GM06990 (cell line): ENCODE data around the gene TRAF3.

Experiments used
- DNase-seq: peaks from one replicate; pipeline ENCODE4 v3.0.0-alpha.2; 2011; ENCODE audit not compliant: insufficient read length; ENCODE audit errors: extremely low read depth
- H3K27me3 ChIP-seq: replicated peaks from 2 replicates; pipeline ENCODE4 v1.6.0; 2011; ENCODE audit warnings: low read length; ENCODE audit not compliant: control insufficient read depth, insufficient read depth
- H3K36me3 ChIP-seq: 2 replicates; pipeline ENCODE4 v1.5.1; 2011; ENCODE audit warnings: low read length; ENCODE audit not compliant: control insufficient read depth, insufficient read depth
- H3K4me3 ChIP-seq: replicated peaks from 2 replicates; pipeline ENCODE4 v1.5.1; 2011; ENCODE audit warnings: low read depth, mild to moderate bottlenecking, control low read depth, low read length
- CTCF ChIP-seq: IDR thresholded peaks from 2 replicates; pipeline ENCODE4 v1.5.1; 2011; ENCODE audit warnings: low read length, control low read depth, mild to moderate bottlenecking, inconsistent platforms; ENCODE audit not compliant: insufficient read depth, poor library complexity, severe bottlenecking

The TRAF3 gene

GRCh38 chr14:102823546-102823945 is 46.3 kb downstream of the TRAF3 start:
- TF ChIP-seq CTCF = no peak
- no peaks in the 10 kb centered on the region for H3K27me3 ChIP-seq
- no peak for DNase-seq
- no peak overlapping the region for H3K4me3 ChIP-seq
- H3K36me3 ChIP-seq = peaks cover 11% of the 10 kb centered on the region

- TF ChIP-seq CTCF = no peak
- Histone ChIP-seq H3K4me3 (no peak overlapping the region), H3K27me3 (no peaks in the 10 kb centered on the region), H3K36me3 (peaks cover 11% of the 10 kb centered on the region)
- no peak for DNase-seq
Measured at GRCh38 chr14:102824832-102825231, 47.6 kb downstream of the TRAF3 start.

- H3K36me3 ChIP-seq = peaks cover 12% of the 10 kb centered on the region
- no peaks in the 10 kb centered on the region for H3K27me3 ChIP-seq
Measured at GRCh38 chr14:102825307-102826095, 48.3 kb downstream of the TRAF3 start.

GRCh38 chr14:102826161-102826560 is 48.9 kb downstream of the TRAF3 start:
- H3K27me3 ChIP-seq = no peaks in the 10 kb centered on the region
- H3K4me3 ChIP-seq = peak overlapping the region; percentile 10; the same call in 1 of the 2 replicates
- H3K36me3 ChIP-seq = peaks cover 17% of the 10 kb centered on the region
- no peak for DNase-seq
- TF ChIP-seq CTCF = no peak

More at GRCh38 chr14:102825307-102826095, 48.3 kb downstream of the TRAF3 start:
- no peak for TF ChIP-seq CTCF
- H3K4me3 ChIP-seq = peak overlapping the region; percentile 10; the same call in 1 of the 2 replicates
- DNase-seq = no peak

GRCh38 chr14:102826751-102827675 is 49.8 kb downstream of the TRAF3 start:
- Histone ChIP-seq H3K36me3 (peaks cover 21% of the 10 kb centered on the region), H3K4me3 (no peak overlapping the region), H3K27me3 (no peaks in the 10 kb centered on the region)
- TF ChIP-seq CTCF = no peak
- DNase-seq = no peak
